GM18873 (cell line): ENCODE results near the gene DIS3L2.
"Not testable (repeated sequence)": the region's sequence is repeated elsewhere in the genome, so short reads cannot be mapped to it uniquely, and the experiment has no call there.

Experiments used
- ATAC-seq: cut with Tn5 transposase; IDR thresholded peaks from one replicate; pipeline ENCODE4 v1.9.1; 2021; ENCODE audit warnings: mild to moderate bottlenecking, moderate library complexity, moderate number of reproducible peaks; ENCODE audit not compliant: unreplicated experiment, low FRiP score

The DIS3L2 gene

GRCh38 chr2:232001073-232001472 is 39.6 kb downstream of the DIS3L2 start:
- no peak for ATAC-seq

- ATAC-seq = no peak
Observed at GRCh38 chr2:232006253-232006652, 44.7 kb downstream of the DIS3L2 start.

GRCh38 chr2:232008907-232009638 is 47.6 kb downstream of the DIS3L2 start:
- ATAC-seq = no peak

GRCh38 chr2:232009639-232010274 is 48.2 kb downstream of the DIS3L2 start:
- no peak for ATAC-seq

- no peak for ATAC-seq
Observed at GRCh38 chr2:232013701-232014353, 52.3 kb downstream of the DIS3L2 start.

- no peak for ATAC-seq
Observed at GRCh38 chr2:232014681-232015080, 53.2 kb downstream of the DIS3L2 start.

- no peak for ATAC-seq
Observed at GRCh38 chr2:232018181-232018580, 56.7 kb downstream of the DIS3L2 start.

GRCh38 chr2:232022718-232023117 is 61.2 kb downstream of the DIS3L2 start:
- ATAC-seq = no peak

GRCh38 chr2:232023426-232023825 is 61.9 kb downstream of the DIS3L2 start:
- ATAC-seq = no peak

- ATAC-seq = no peak
Observed at GRCh38 chr2:232024457-232024856, 62.9 kb downstream of the DIS3L2 start.

GRCh38 chr2:232026910-232027309 is 65.4 kb downstream of the DIS3L2 start:
- peak; percentile 88 for ATAC-seq

GRCh38 chr2:232027530-232027929 is 66.0 kb downstream of the DIS3L2 start:
- ATAC-seq = no peak

GRCh38 chr2:232028071-232028470 is 66.6 kb downstream of the DIS3L2 start:
- ATAC-seq = no peak

- ATAC-seq = no peak
Observed at GRCh38 chr2:232028631-232029030, 67.1 kb downstream of the DIS3L2 start.

GRCh38 chr2:232029346-232029745 is 67.8 kb downstream of the DIS3L2 start:
- no peak for ATAC-seq

- ATAC-seq = no peak
Observed at GRCh38 chr2:232030229-232030628, 68.7 kb downstream of the DIS3L2 start.

GRCh38 chr2:232035292-232035691 is 73.8 kb downstream of the DIS3L2 start:
- ATAC-seq = not testable (repeated sequence)

GRCh38 chr2:232036876-232037275 is 75.4 kb downstream of the DIS3L2 start:
- not testable (repeated sequence) for ATAC-seq

GRCh38 chr2:232038251-232038880 is 76.9 kb downstream of the DIS3L2 start:
- no peak for ATAC-seq

- no peak for ATAC-seq
Observed at GRCh38 chr2:232038881-232039485, 77.5 kb downstream of the DIS3L2 start.
